HEK293T (cell line): ENCODE measurements around the gene RAB11FIP5.

Source experiments
- FOXK2 ChIP-seq: fragments of 450-650 bp; IDR thresholded peaks from 2 replicates; pipeline ENCODE4 v1.6.1; 2016; ENCODE audit warnings: mild to moderate bottlenecking
- NFRKB ChIP-seq: fragments of 450-650 bp; IDR thresholded peaks from 2 replicates; pipeline ENCODE4 v1.6.1; 2016; ENCODE audit warnings: mild to moderate bottlenecking, moderate library complexity
- SP1 ChIP-seq: fragments of 450-650 bp; IDR thresholded peaks from 2 replicates; pipeline ENCODE4 v1.6.1; 2017

GRCh38 chr2:73072416-73072815, 40.3 kb downstream of the RAB11FIP5 start:
- no peak for TF ChIP-seq NFRKB
- no peak for TF ChIP-seq SP1
- TF ChIP-seq FOXK2 = no peak
